ENCODE measurements around the gene TSACC. TPM values are rescaled to one million over a fixed set of nuclear protein-coding genes. Genes with fewer than 3 reads are reported as not detected.

The TSACC gene
- total and polyA plus RNA-seq, 8 donors = 0.98 TPM; not detected in 7

DNA sequence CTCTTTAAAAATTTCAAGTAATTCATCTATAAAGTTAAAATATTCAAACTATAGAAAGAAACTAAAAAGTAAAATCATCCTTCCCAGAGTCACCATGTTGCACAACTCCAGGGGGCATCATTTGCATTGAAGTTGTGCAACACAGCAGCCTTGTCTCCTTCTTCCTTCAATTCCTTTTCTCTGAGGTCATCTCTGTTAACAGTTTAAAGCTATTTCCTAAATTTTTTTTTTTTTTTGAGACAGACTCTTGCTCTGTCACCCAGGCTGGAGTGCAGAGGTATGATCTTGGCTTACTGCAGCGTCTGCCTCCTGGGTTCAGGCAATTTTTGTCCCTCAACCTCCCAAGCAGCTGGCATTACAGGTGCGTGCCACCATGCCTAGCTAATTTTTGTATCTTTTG is 37.8 kb downstream of the TSACC start:
- intact Hi-C loops (cut with DNase I; ENCODE audit: low total_unique reads) = no loop called here
- no peak for TF ChIP-seq POLR2A (IDR thresholded peaks at IDR 0.05)
- no peak for TF ChIP-seq EP300 (IDR thresholded peaks at IDR 0.05)
- TF ChIP-seq POLR2AphosphoS5 (IDR thresholded peaks at IDR 0.05) = no peak
- TF ChIP-seq CTCF (IDR thresholded peaks at IDR 0.05) = no peak
- no peak overlapping the region for H3K27ac ChIP-seq
- peaks cover 0 to 26% (median 0%) of the 10 kb centered on the region in 3 donors for H3K27me3 ChIP-seq
- H3K36me3 ChIP-seq = no peaks in the 10 kb centered on the region
- no peak overlapping the region for H3K4me3 ChIP-seq
- no peaks in the 10 kb centered on the region for H3K9me3 ChIP-seq
- no peaks in the 10 kb centered on the region for H3K4me1 ChIP-seq
- WGBS, 5 donors = 79 to 100% (median 93%) methylated on average over 2 of the region's 2 CpGs
- DNase-seq = no peak

DNA sequence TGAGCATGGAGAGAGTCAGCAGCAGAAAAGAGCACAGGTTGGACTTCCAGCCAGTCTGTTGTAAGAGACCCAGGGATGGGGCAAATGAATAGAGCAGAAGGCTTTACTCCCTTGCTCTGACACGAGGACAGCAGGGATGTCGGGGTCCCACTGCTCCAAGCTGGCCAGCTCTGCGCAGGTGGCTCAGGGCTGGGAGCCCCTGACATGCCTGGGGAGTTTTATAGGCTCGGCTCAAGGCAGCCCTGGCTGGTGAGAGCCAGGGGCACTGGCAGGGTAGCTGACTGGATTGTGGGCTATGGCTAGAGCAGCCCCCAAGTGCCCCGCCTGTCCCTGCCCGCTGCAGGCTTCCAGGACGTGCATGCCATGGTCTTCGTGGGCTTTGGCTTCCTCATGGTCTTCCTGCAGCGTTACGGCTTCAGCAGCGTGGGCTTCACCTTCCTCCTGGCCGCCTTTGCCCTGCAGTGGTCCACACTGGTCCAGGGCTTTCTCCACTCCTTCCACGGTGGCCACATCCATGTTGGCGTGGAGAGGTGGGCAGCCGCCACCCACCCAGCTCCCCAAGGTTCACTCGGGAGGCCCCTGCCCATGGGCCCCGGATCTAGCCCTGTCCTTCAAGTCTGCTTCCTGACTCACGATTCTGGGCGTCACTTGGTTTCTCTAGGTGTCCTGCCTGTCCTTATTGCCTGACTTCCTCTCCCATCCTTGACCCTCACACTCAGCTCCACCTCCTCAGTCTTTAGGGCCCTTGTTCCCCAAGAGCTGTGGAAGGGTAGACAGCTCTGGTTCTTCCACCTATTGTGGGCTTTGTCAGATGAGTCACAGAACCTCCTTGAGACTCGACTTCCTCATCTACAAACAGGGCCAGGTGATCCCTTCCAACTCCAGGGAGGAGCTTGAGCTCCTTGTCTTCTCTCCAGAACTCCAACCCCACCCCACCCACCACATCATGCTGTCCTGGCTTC is 38.9 kb downstream of the TSACC start:
- 73 to 84% (median 77%) methylated on average over 19 to 20 of the region's 20 CpGs for WGBS, 5 donors
- no peak for DNase-seq
- intact Hi-C loops (cut with DNase I; ENCODE audit: low total_unique reads) = no loop called here
- H3K36me3 ChIP-seq = no peaks in the 10 kb centered on the region
- no peak overlapping the region for H3K27ac ChIP-seq
- H3K27me3 ChIP-seq = peaks cover 0 to 17% (median 0%) of the 10 kb centered on the region in 3 donors
- H3K4me3 ChIP-seq = no peak overlapping the region
- no peaks in the 10 kb centered on the region for H3K9me3 ChIP-seq
- TF ChIP-seq EP300 (IDR thresholded peaks at IDR 0.05) (no peak), POLR2A (IDR thresholded peaks at IDR 0.05) (no peak), POLR2AphosphoS5 (IDR thresholded peaks at IDR 0.05) (no peak), CTCF (IDR thresholded peaks at IDR 0.05) (no peak)
- H3K4me1 ChIP-seq = no peaks in the 10 kb centered on the region

DNA sequence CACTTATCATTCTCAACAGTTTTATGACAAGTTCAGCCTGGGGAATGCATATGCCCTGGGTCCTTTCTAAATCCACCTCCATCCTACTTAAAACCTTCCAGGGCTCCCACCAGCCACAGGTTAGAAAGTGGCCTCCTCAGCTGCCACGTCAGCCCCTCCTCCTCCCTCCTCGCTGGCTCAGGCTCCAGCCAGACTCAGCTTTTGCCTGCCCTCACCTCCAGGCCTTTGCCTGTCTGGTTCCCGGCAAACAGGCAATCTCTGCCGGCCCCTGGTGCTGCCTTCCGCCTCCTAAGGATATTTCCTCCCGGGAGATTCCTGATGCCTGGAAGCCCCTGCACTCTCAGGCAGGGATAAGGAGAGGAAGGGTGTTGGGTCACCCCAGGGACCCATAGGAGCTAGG is 40.2 kb downstream of the TSACC start:
- intact Hi-C loops (cut with DNase I; ENCODE audit: low total_unique reads) = no loop called here
- WGBS, 5 donors = 61 to 85% (median 77%) methylated on average over 6 of the region's 6 CpGs
- Histone ChIP-seq H3K9me3 (no peaks in the 10 kb centered on the region), H3K4me1 (no peaks in the 10 kb centered on the region), H3K36me3 (no peaks in the 10 kb centered on the region), H3K27me3 (peaks cover 0 to 6% (median 0%) of the 10 kb centered on the region in 3 donors), H3K27ac (no peak overlapping the region), H3K4me3 (no peak overlapping the region)
- TF ChIP-seq POLR2A (IDR thresholded peaks at IDR 0.05) (no peak), EP300 (IDR thresholded peaks at IDR 0.05) (no peak)
- DNase-seq = no peak

DNA sequence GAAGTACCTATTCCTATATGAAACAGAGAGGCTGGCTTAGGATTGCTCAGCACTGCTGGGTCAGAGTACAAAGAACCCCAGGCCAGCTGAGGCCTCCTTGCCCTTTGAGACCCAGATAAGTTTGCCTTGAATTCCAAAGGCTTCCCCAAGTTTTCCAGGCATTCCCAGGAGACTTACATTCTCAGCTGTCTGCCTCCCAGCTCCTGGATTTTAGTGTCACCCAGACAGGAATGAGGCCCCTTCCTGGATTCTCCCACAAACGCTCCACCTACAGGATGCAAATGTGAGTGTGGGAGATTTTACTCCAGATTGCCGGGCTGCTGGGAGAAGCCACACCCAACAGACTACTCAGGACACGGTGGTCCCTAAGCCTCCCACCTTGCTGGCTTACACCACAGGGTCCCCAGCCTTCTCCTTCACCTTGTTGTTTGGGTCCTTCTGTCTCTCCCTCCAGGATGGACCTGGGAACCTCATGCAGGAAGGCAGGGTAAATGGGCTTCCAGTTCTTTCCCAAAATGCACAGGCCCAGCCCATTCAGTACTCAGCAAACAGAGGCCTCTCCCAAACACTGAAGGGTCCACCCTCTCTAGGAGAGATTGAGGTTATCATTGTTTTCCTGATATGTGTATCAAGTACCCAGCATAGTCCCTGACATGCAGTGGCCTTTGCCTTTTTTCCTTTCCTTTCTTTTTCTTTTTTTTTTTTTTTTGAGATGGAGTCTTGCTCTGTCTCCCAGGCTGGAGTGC is 41.3 kb downstream of the TSACC start:
- intact Hi-C loops (cut with DNase I; ENCODE audit: low total_unique reads) = no loop called here
- DNase-seq = no peak
- WGBS, 5 donors = 34 to 46% (median 36%) methylated on average over 3 of the region's 3 CpGs
- TF ChIP-seq POLR2AphosphoS5 (IDR thresholded peaks at IDR 0.05) (no peak), POLR2A (IDR thresholded peaks at IDR 0.05) (no peak), EP300 (IDR thresholded peaks at IDR 0.05) (no peak)
- H3K27ac ChIP-seq = no peak overlapping the region
- peaks cover 0 to 6% (median 0%) of the 10 kb centered on the region in 3 donors for H3K27me3 ChIP-seq
- no peaks in the 10 kb centered on the region for H3K9me3 ChIP-seq
- no peaks in the 10 kb centered on the region for H3K36me3 ChIP-seq
- no peak overlapping the region for H3K4me3 ChIP-seq
- no peaks in the 10 kb centered on the region for H3K4me1 ChIP-seq

DNA sequence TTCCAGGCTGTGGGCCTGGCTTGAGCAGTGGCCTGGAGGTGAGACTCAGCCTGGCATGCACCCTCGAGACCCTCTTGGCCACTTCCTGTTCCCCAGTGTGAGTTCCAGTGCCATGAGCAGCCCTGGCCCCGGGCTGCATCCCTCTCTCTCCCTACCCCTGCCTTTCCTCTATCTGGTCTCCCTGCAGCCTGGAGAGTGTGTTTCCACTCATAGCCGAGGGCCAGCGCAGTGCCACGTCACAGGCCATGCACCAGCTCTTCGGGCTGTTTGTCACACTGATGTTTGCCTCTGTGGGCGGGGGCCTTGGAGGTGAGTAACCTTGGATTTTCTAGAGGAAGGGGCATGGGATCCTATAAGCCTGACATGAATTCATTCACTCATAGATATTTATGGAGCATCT is 44.2 kb downstream of the TSACC start:
- H3K4me3 ChIP-seq = no peak overlapping the region
- H3K27me3 ChIP-seq = peaks cover 3 to 19% (median 13%) of the 10 kb centered on the region in 3 donors
- 53 to 70% (median 56%) methylated on average over 7 of the region's 7 CpGs for WGBS, 5 donors
- no peaks in the 10 kb centered on the region for H3K9me3 ChIP-seq
- H3K4me1 ChIP-seq = no peaks in the 10 kb centered on the region
- no peak overlapping the region for H3K27ac ChIP-seq
- H3K36me3 ChIP-seq = no peaks in the 10 kb centered on the region
- intact Hi-C loops (cut with DNase I; ENCODE audit: low total_unique reads) = no loop called here
- DNase-seq = no peak
- no peak for TF ChIP-seq CTCF (IDR thresholded peaks at IDR 0.05)
- TF ChIP-seq EP300 (IDR thresholded peaks at IDR 0.05) = no peak
- no peak for TF ChIP-seq POLR2AphosphoS5 (IDR thresholded peaks at IDR 0.05)
- no peak for TF ChIP-seq POLR2A (IDR thresholded peaks at IDR 0.05)

Measured in stomach (tissue), 9 donors.